ENCODE results near the gene KIAA1671.

KIAA1671 gene

GRCh38 chr22:25061605-25062376 lies 109.3 kb downstream of the KIAA1671 start:
- peaks cover 18% of the 10 kb centered on the region for H3K27me3 Mint-ChIP-seq
- H3K4me3 Mint-ChIP-seq = no peak overlapping the region
- ATAC-seq (ENCODE audit: low read depth) (no peak), DNase-seq (ENCODE audit: low spot score in 2 of 2) (no peak)
- no peak overlapping the region for H3K27ac Mint-ChIP-seq
- no peaks in the 10 kb centered on the region for H3K9me3 Mint-ChIP-seq
- peaks cover 2% of the 10 kb centered on the region for H3K4me1 Mint-ChIP-seq
- H3K36me3 Mint-ChIP-seq = no peaks in the 10 kb centered on the region

- ATAC-seq (ENCODE audit: low read depth) (no peak), DNase-seq (ENCODE audit: low spot score in 2 of 2) (no peak)
- H3K4me1 Mint-ChIP-seq = no peaks in the 10 kb centered on the region
- peaks cover 21% of the 10 kb centered on the region for H3K27me3 Mint-ChIP-seq
- no peaks in the 10 kb centered on the region for H3K36me3 Mint-ChIP-seq
- H3K4me3 Mint-ChIP-seq = no peak overlapping the region
- H3K27ac Mint-ChIP-seq = no peak overlapping the region
- H3K9me3 Mint-ChIP-seq = no peaks in the 10 kb centered on the region
Measured at GRCh38 chr22:25062386-25063085, 110.0 kb downstream of the KIAA1671 start.

- H3K9me3 Mint-ChIP-seq = no peaks in the 10 kb centered on the region
- no peaks in the 10 kb centered on the region for H3K36me3 Mint-ChIP-seq
- H3K27me3 Mint-ChIP-seq = peaks cover 16% of the 10 kb centered on the region
- no peak overlapping the region for H3K4me3 Mint-ChIP-seq
- no peaks in the 10 kb centered on the region for H3K4me1 Mint-ChIP-seq
- ATAC-seq (ENCODE audit: low read depth) = no peak
- no peak overlapping the region for H3K27ac Mint-ChIP-seq
- DNase-seq (ENCODE audit: low spot score in 2 of 2) = no peak
Measured at GRCh38 chr22:25064894-25065560, 112.5 kb downstream of the KIAA1671 start.

- H3K36me3 Mint-ChIP-seq = no peaks in the 10 kb centered on the region
- DNase-seq (ENCODE audit: low spot score in 2 of 2) = no peak
- H3K27me3 Mint-ChIP-seq = peaks cover 20% of the 10 kb centered on the region
- no peaks in the 10 kb centered on the region for H3K9me3 Mint-ChIP-seq
- ATAC-seq (ENCODE audit: low read depth) = no peak
- H3K27ac Mint-ChIP-seq = no peak overlapping the region
- peaks cover 3% of the 10 kb centered on the region for H3K4me1 Mint-ChIP-seq
- H3K4me3 Mint-ChIP-seq = no peak overlapping the region
Measured at GRCh38 chr22:25066861-25067435, 114.4 kb downstream of the KIAA1671 start.

- Mint-ChIP-seq H3K36me3 (no peaks in the 10 kb centered on the region), H3K4me1 (peaks cover 3% of the 10 kb centered on the region), H3K27ac (no peak overlapping the region), H3K9me3 (no peaks in the 10 kb centered on the region), H3K27me3 (peaks cover 22% of the 10 kb centered on the region), H3K4me3 (no peak overlapping the region)
- ATAC-seq (ENCODE audit: low read depth) (no peak), DNase-seq (ENCODE audit: low spot score in 2 of 2) (no peak)
Measured at GRCh38 chr22:25067851-25068421, 115.4 kb downstream of the KIAA1671 start.

GRCh38 chr22:25068707-25069106 lies 116.2 kb downstream of the KIAA1671 start:
- no peak overlapping the region for H3K4me3 Mint-ChIP-seq
- peaks cover 18% of the 10 kb centered on the region for H3K27me3 Mint-ChIP-seq
- H3K4me1 Mint-ChIP-seq = peaks cover 3% of the 10 kb centered on the region
- DNase-seq (ENCODE audit: low spot score in 2 of 2) = no peak
- ATAC-seq (ENCODE audit: low read depth) = no peak
- H3K9me3 Mint-ChIP-seq = no peaks in the 10 kb centered on the region
- H3K36me3 Mint-ChIP-seq = no peaks in the 10 kb centered on the region
- no peak overlapping the region for H3K27ac Mint-ChIP-seq

- no peak overlapping the region for H3K4me3 Mint-ChIP-seq
- ATAC-seq (ENCODE audit: low read depth) (no peak), DNase-seq (ENCODE audit: low spot score in 2 of 2) (no peak)
- no peaks in the 10 kb centered on the region for H3K36me3 Mint-ChIP-seq
- H3K4me1 Mint-ChIP-seq = peaks cover 3% of the 10 kb centered on the region
- H3K27ac Mint-ChIP-seq = no peak overlapping the region
- no peaks in the 10 kb centered on the region for H3K9me3 Mint-ChIP-seq
- H3K27me3 Mint-ChIP-seq = peaks cover 18% of the 10 kb centered on the region
Measured at GRCh38 chr22:25069426-25069757, 116.9 kb downstream of the KIAA1671 start.

GRCh38 chr22:25069758-25070481 lies 117.4 kb downstream of the KIAA1671 start:
- ATAC-seq (ENCODE audit: low read depth) = no peak
- H3K27me3 Mint-ChIP-seq = peaks cover 18% of the 10 kb centered on the region
- H3K4me1 Mint-ChIP-seq = peaks cover 3% of the 10 kb centered on the region
- no peak for DNase-seq (ENCODE audit: low spot score in 2 of 2)
- H3K36me3 Mint-ChIP-seq = no peaks in the 10 kb centered on the region
- no peak overlapping the region for H3K4me3 Mint-ChIP-seq
- no peaks in the 10 kb centered on the region for H3K9me3 Mint-ChIP-seq
- no peak overlapping the region for H3K27ac Mint-ChIP-seq

GRCh38 chr22:25070956-25071355 lies 118.4 kb downstream of the KIAA1671 start:
- Mint-ChIP-seq H3K27ac (no peak overlapping the region), H3K27me3 (peaks cover 18% of the 10 kb centered on the region), H3K4me1 (peaks cover 3% of the 10 kb centered on the region), H3K36me3 (no peaks in the 10 kb centered on the region), H3K4me3 (no peak overlapping the region), H3K9me3 (no peaks in the 10 kb centered on the region)
- no peak for ATAC-seq (ENCODE audit: low read depth)
- DNase-seq (ENCODE audit: low spot score in 2 of 2) = no peak

GRCh38 chr22:25071720-25072119 lies 119.2 kb downstream of the KIAA1671 start:
- no peak overlapping the region for H3K4me3 Mint-ChIP-seq
- DNase-seq (ENCODE audit: low spot score in 2 of 2) (no peak), ATAC-seq (ENCODE audit: low read depth) (no peak)
- H3K9me3 Mint-ChIP-seq = no peaks in the 10 kb centered on the region
- peaks cover 18% of the 10 kb centered on the region for H3K27me3 Mint-ChIP-seq
- peaks cover 3% of the 10 kb centered on the region for H3K4me1 Mint-ChIP-seq
- H3K36me3 Mint-ChIP-seq = no peaks in the 10 kb centered on the region
- no peak overlapping the region for H3K27ac Mint-ChIP-seq

- ATAC-seq (ENCODE audit: low read depth) = no peak
- H3K4me1 Mint-ChIP-seq = peaks cover 3% of the 10 kb centered on the region
- H3K9me3 Mint-ChIP-seq = no peaks in the 10 kb centered on the region
- no peaks in the 10 kb centered on the region for H3K36me3 Mint-ChIP-seq
- no peak overlapping the region for H3K4me3 Mint-ChIP-seq
- DNase-seq (ENCODE audit: low spot score in 2 of 2) = no peak
- no peak overlapping the region for H3K27ac Mint-ChIP-seq
- H3K27me3 Mint-ChIP-seq = peaks cover 15% of the 10 kb centered on the region
Measured at GRCh38 chr22:25072406-25072805, 119.9 kb downstream of the KIAA1671 start.

- H3K4me3 Mint-ChIP-seq = no peak overlapping the region
- no peak for DNase-seq (ENCODE audit: low spot score in 2 of 2)
- H3K27ac Mint-ChIP-seq = no peak overlapping the region
- no peak for ATAC-seq (ENCODE audit: low read depth)
- no peaks in the 10 kb centered on the region for H3K4me1 Mint-ChIP-seq
- no peaks in the 10 kb centered on the region for H3K9me3 Mint-ChIP-seq
- H3K36me3 Mint-ChIP-seq = no peaks in the 10 kb centered on the region
- peaks cover 9% of the 10 kb centered on the region for H3K27me3 Mint-ChIP-seq
Measured at GRCh38 chr22:25076336-25076735, 123.8 kb downstream of the KIAA1671 start.

GRCh38 chr22:25077056-25077455 lies 124.5 kb downstream of the KIAA1671 start:
- Mint-ChIP-seq H3K4me3 (no peak overlapping the region), H3K27ac (no peak overlapping the region), H3K36me3 (no peaks in the 10 kb centered on the region), H3K4me1 (no peaks in the 10 kb centered on the region), H3K27me3 (peaks cover 5% of the 10 kb centered on the region), H3K9me3 (no peaks in the 10 kb centered on the region)
- no peak for ATAC-seq (ENCODE audit: low read depth)
- no peak for DNase-seq (ENCODE audit: low spot score in 2 of 2)

Measured in memory B cell (primary cell).